B cell (primary cell): ENCODE results near the gene BMPR1A. TPM values are rescaled to one million over a fixed set of nuclear protein-coding genes. Genes with fewer than 3 reads are reported as not detected.

ENCODE experiments used
- ATAC-seq: fragments of 200-7000 bp; cut with Tn5 transposase; one replicate; pipeline ENCODE4 v1.10.0; 2021; ENCODE audit warnings: low read depth, mild to moderate bottlenecking, moderate number of reproducible peaks, moderate library complexity
- CTCF ChIA-PET: fragments of 350-600 bp; sonication (Branson Sonifier 250); formaldehyde crosslinking; loops from one replicate; lab custom pipeline; 2021; ENCODE audit warnings: antibody characterized with exemption, inconsistent platforms; lab: Charles Lee
- POLR2A ChIA-PET: fragments of 350-600 bp; sonication (Branson Sonifier 250); formaldehyde crosslinking; loops from one replicate; lab custom pipeline; 2021; ENCODE audit warnings: antibody characterized with exemption; lab: Charles Lee
- DNase-seq: peaks from one replicate; pipeline ENCODE4 v3.0.0; 2013
- H2AFZ ChIP-seq: 2 replicates; pipeline ENCODE4 v1.6.1; 2012; ENCODE audit warnings: mild to moderate bottlenecking, low read depth, low read length; ENCODE audit not compliant: insufficient read depth, poor library complexity, severe bottlenecking
- H3K27ac ChIP-seq, 2 donors: 1 replicate in 1 of 2; 2 replicates in 1 of 2; pipeline ENCODE4 v1.5.1; 2012 to 2013; ENCODE audit warnings: low read length in 2 of 2, mild to moderate bottlenecking in 2 of 2, moderate library complexity in 1 of 2
- H3K27me3 ChIP-seq, 4 experiments: fragments of 200-600 bp in 1 of 4; sonication (generic) in 1 of 4; replicated peaks in 1 of 4; 1 replicate in 2 of 4; 2 replicates in 2 of 4; pipeline versions ENCODE4 v1.6.1 to v1.7.0; 2013 to 2016; ENCODE audit warnings: low read length in 3 of 4, mild to moderate bottlenecking in 2 of 4, mixed read lengths in 1 of 4, moderate library complexity in 1 of 4; ENCODE audit not compliant: insufficient read depth in 4 of 4, control insufficient read depth in 3 of 4; ENCODE audit errors: control extremely low read depth in 1 of 4
- H3K36me3 ChIP-seq, 2 experiments: replicated peaks in 1 of 2; 1 replicate in 1 of 2; 2 replicates in 1 of 2; pipeline versions ENCODE4 v1.6.1 to v1.7.1; 2013; ENCODE audit warnings: low read length in 1 of 2; ENCODE audit not compliant: insufficient read depth in 2 of 2, control insufficient read depth in 1 of 2; ENCODE audit errors: control extremely low read depth in 1 of 2, extremely low read depth in 1 of 2
- H3K4me1 ChIP-seq, 2 donors: fragments of 200-600 bp in 1 of 2; sonication (generic) in 1 of 2; 1 replicate in 1 of 2; 2 replicates in 1 of 2; pipeline versions ENCODE4 v1.5.1 to v1.6.1; 2013 to 2017; ENCODE audit warnings: low read length in 2 of 2; ENCODE audit not compliant: control insufficient read depth in 2 of 2, insufficient read depth in 2 of 2
- H3K4me2 ChIP-seq: replicated peaks from 2 replicates; pipeline ENCODE3; 2012; ENCODE audit warnings: mild to moderate bottlenecking, low read depth, low read length; ENCODE audit not compliant: poor library complexity, severe bottlenecking
- H3K4me3 ChIP-seq, 5 experiments: fragments of 200-600 bp in 1 of 5; sonication (generic) in 1 of 5; 1 replicate in 3 of 5; 2 replicates in 2 of 5; pipeline versions ENCODE4 v1.5.1 to v1.7.0; 2011 to 2016; ENCODE audit warnings: low read length in 4 of 5, mild to moderate bottlenecking in 4 of 5, low read depth in 2 of 5, control low read depth in 1 of 5, moderate library complexity in 1 of 5; ENCODE audit not compliant: insufficient read depth in 1 of 5; ENCODE audit errors: control extremely low read depth in 1 of 5, extremely low read depth in 1 of 5
- H3K79me2 ChIP-seq: fragments of 200-600 bp; sonication (generic); one replicate; pipeline ENCODE4 v1.6.0; 2016; ENCODE audit warnings: low read length; ENCODE audit not compliant: control insufficient read depth, insufficient read depth
- H3K9ac ChIP-seq: fragments of 200-600 bp; sonication (generic); 2 replicates; pipeline ENCODE4 v1.6.1; 2017; ENCODE audit warnings: mild to moderate bottlenecking, low read length, moderate library complexity
- H3K9me3 ChIP-seq, 3 donors: one replicate each; pipeline versions ENCODE4 v1.6.1 to v1.7.1; 2013; ENCODE audit warnings: low read length in 2 of 3; ENCODE audit not compliant: control insufficient read depth in 2 of 3, insufficient read depth in 1 of 3; ENCODE audit errors: control extremely low read depth in 1 of 3
- H4K20me1 ChIP-seq: 2 replicates; pipeline ENCODE4 v1.6.0; 2012; ENCODE audit warnings: mild to moderate bottlenecking, low read length; ENCODE audit not compliant: insufficient read depth, control insufficient read depth, poor library complexity, severe bottlenecking
- H3K27ac Mint-ChIP-seq: one replicate; pipeline ENCODE4 v1.8.0; 2021; ENCODE audit warnings: mixed read lengths
- H3K27me3 Mint-ChIP-seq: one replicate; pipeline ENCODE4 v1.8.0; 2021; ENCODE audit warnings: mixed read lengths
- H3K4me1 Mint-ChIP-seq: one replicate; pipeline ENCODE4 v1.8.0; 2021; ENCODE audit warnings: mixed read lengths
- H3K4me3 Mint-ChIP-seq: one replicate; pipeline ENCODE4 v1.8.0; 2021; ENCODE audit warnings: mixed read lengths
- H3K9me3 Mint-ChIP-seq: one replicate; pipeline ENCODE4 v1.8.0; 2022; ENCODE audit warnings: mixed read lengths; ENCODE audit not compliant: insufficient read depth
- CTCF ChIP-seq: fragments of 200-600 bp; IDR thresholded peaks from one replicate; pipeline ENCODE4 v1.8.0; 2022; ENCODE audit warnings: antibody characterized with exemption, mild to moderate bottlenecking
- EZH2 ChIP-seq: IDR thresholded peaks from 2 replicates; pipeline ENCODE4 v1.6.1; 2012; ENCODE audit warnings: borderline replicate concordance, low read depth, mild to moderate bottlenecking, moderate library complexity, low read length; ENCODE audit not compliant: insufficient read depth, poor library complexity, severe bottlenecking
- WGBS: methylation state at CpG from one replicate; pipeline ENCODE4 v1.1.5; 2013; ENCODE audit warnings: missing lambda C conversion rate; ENCODE audit not compliant: insufficient coverage; 5-methylcytosine and 5-hydroxymethylcytosine counted together
- intact Hi-C: fragments of 100-400 bp; cut with micrococcal nuclease; formaldehyde crosslinking; loops from one replicate; pipeline ENCODE4 v1.10.0; 2022
- polyA plus RNA-seq: library from polyadenylated mRNA; depleted of rRNA; stranded (reverse); fragments of >200 nt; gene quantifications from 2 replicates; pipeline ENCODE4 v1.2.3, GENCODE V29; 2012
- total RNA-seq, 2 donors: library from RNA; stranded (reverse); fragments of 120-200 nt in 1 of 2; gene quantifications; 1 replicate in 1 of 2; 2 replicates in 1 of 2; pipeline versions ENCODE4 v1.2.3 to v1.2.4, GENCODE V29; 2013 to 2022

BMPR1A gene
- total and polyA plus RNA-seq, 2 donors (not counting 1 experiment from before 2014, with no cell fraction given) = 1.9 to 15.1 TPM

GRCh38 chr10:86962981-86963310 lies 206.5 kb downstream of the BMPR1A start:
- no peaks in the 10 kb centered on the region for H3K9me3 ChIP-seq
- 97% methylated on average over 4 of the region's 7 CpGs for WGBS
- no peaks in the 10 kb centered on the region for H4K20me1 ChIP-seq
- no peak for ATAC-seq
- no peaks in the 10 kb centered on the region for H3K79me2 ChIP-seq
- H3K9ac ChIP-seq = no peak overlapping the region
- H3K27ac ChIP-seq = no peak overlapping the region
- no peak overlapping the region for H3K4me3 ChIP-seq
- ChIA-PET CTCF (interaction anchor here (0.6 kb wide), 1 partner anchor 362 kb away, joined by 3 read pairs; no protein-coding TSS in a partner anchor), POLR2A (no interaction called here)
- peaks cover 4 to 23% of the 10 kb centered on the region in 2 donors for H3K4me1 ChIP-seq
- Mint-ChIP-seq H3K27ac (no peak overlapping the region), H3K4me3 (no peak overlapping the region), H3K9me3 (no peaks in the 10 kb centered on the region), H3K4me1 (peaks cover 19% of the 10 kb centered on the region), H3K27me3 (no peaks in the 10 kb centered on the region)
- no peak for TF ChIP-seq EZH2
- no peak for TF ChIP-seq CTCF
- DNase-seq = no peak
- intact Hi-C loops = no loop called here
- no peaks in the 10 kb centered on the region for H3K36me3 ChIP-seq
- no peak overlapping the region for H3K4me2 ChIP-seq
- peaks cover 0 to 4% (median 1%) of the 10 kb centered on the region in 4 experiments for H3K27me3 ChIP-seq
- no peak overlapping the region for H2AFZ ChIP-seq

GRCh38 chr10:86963341-86963919 lies 207.0 kb downstream of the BMPR1A start:
- Histone ChIP-seq H3K4me1 (peaks cover 6 to 27% of the 10 kb centered on the region in 2 donors), H3K27ac (no peak overlapping the region), H4K20me1 (no peaks in the 10 kb centered on the region), H3K79me2 (no peaks in the 10 kb centered on the region), H2AFZ (no peak overlapping the region), H3K9me3 (peaks cover 0 to 4% (median 0%) of the 10 kb centered on the region in 3 donors), H3K4me3 (no peak overlapping the region), H3K27me3 (peaks cover 0 to 8% (median 4%) of the 10 kb centered on the region in 4 experiments), H3K9ac (no peak overlapping the region), H3K4me2 (no peak overlapping the region), H3K36me3 (no peaks in the 10 kb centered on the region)
- CTCF ChIA-PET = interaction anchor here (1.2 kb wide), 1 partner anchor 23 kb away, joined by 4 read pairs; no protein-coding TSS in a partner anchor
- 92% methylated on average over 11 of the region's 12 CpGs for WGBS
- peaks cover 20% of the 10 kb centered on the region for H3K4me1 Mint-ChIP-seq
- intact Hi-C loops = no loop called here
- ATAC-seq (no peak), DNase-seq (no peak)
- H3K4me3 Mint-ChIP-seq = no peak overlapping the region
- no peaks in the 10 kb centered on the region for H3K27me3 Mint-ChIP-seq
- POLR2A ChIA-PET = no interaction called here
- H3K9me3 Mint-ChIP-seq = no peaks in the 10 kb centered on the region
- TF ChIP-seq EZH2 = no peak
- no peak for TF ChIP-seq CTCF
- H3K27ac Mint-ChIP-seq = no peak overlapping the region
